ENCODE data around the gene ASNS. TPM values are rescaled to one million over a fixed set of nuclear protein-coding genes. Genes with fewer than 3 reads are reported as not detected.

Gene ASNS
- total and polyA plus RNA-seq, 7 donors, result 6.6 to 45.7 (median 22.7) TPM

GRCh38 chr7:97835296-97836138 lies 36.7 kb downstream of the ASNS start:
- TF ChIP-seq CTCF (IDR thresholded peaks at IDR 0.05) (peak in 2 of 4 experiments; percentile 30 to 69), POLR2A (IDR thresholded peaks at IDR 0.05) (no peak)
- Histone ChIP-seq H3K36me3 (no peaks in the 10 kb centered on the region), H3K4me1 (no peaks in the 10 kb centered on the region), H3K27me3 (peaks cover 0 to 7% (median 0%) of the 10 kb centered on the region in 3 donors), H3K27ac (no peak overlapping the region), H3K4me3 (no peak overlapping the region), H3K9me3 (no peaks in the 10 kb centered on the region)
- DNase-seq, result peak; percentile 68
- intact Hi-C loops (cut with DNase I), result loop anchor here (10.0 kb wide), 1 partner anchor 731 kb away; no protein-coding TSS in a partner anchor
- WGBS, 2 donors, result 30 to 35% methylated on average over 12 of the region's 12 CpGs

- TF ChIP-seq CTCF (IDR thresholded peaks at IDR 0.05), result no peak
- no peak for TF ChIP-seq EP300 (IDR thresholded peaks at IDR 0.05)
- TF ChIP-seq POLR2A (IDR thresholded peaks at IDR 0.05), result no peak
- no peak for TF ChIP-seq POLR2AphosphoS5 (IDR thresholded peaks at IDR 0.05)
- intact Hi-C loops (cut with DNase I), result no loop called here
- H3K36me3 ChIP-seq, result no peaks in the 10 kb centered on the region
- H3K4me3 ChIP-seq, result no peak overlapping the region
- DNase-seq, result no peak
- H3K9me3 ChIP-seq, result no peaks in the 10 kb centered on the region
- no peaks in the 10 kb centered on the region for H3K4me1 ChIP-seq
- no peaks in the 10 kb centered on the region for H3K27me3 ChIP-seq
- H3K27ac ChIP-seq, result no peak overlapping the region
These were observed 53.0 kb downstream of the ASNS start for GRCh38 chr7:97819161-97819560.

GRCh38 chr7:97818066-97818663 lies 54.0 kb downstream of the ASNS start:
- TF ChIP-seq CTCF (IDR thresholded peaks at IDR 0.05) (no peak), POLR2AphosphoS5 (IDR thresholded peaks at IDR 0.05) (no peak), EP300 (IDR thresholded peaks at IDR 0.05) (no peak), POLR2A (IDR thresholded peaks at IDR 0.05) (no peak)
- whole genome bisulfite sequencing, 2 donors, result 55 to 58% methylated on average over 5 of the region's 5 CpGs
- intact Hi-C loops (cut with DNase I), result no loop called here
- Histone ChIP-seq H3K9me3 (no peaks in the 10 kb centered on the region), H3K4me1 (no peaks in the 10 kb centered on the region), H3K4me3 (no peak overlapping the region), H3K27ac (no peak overlapping the region), H3K36me3 (no peaks in the 10 kb centered on the region), H3K27me3 (no peaks in the 10 kb centered on the region)
- DNase-seq, result no peak

Small RNA genes within 50 kb of the gene (small RNA-seq; reads per million reads assigned to genes)
- gene AC005326.1, result 0 reads per million in 3 donors
- gene AC079781.2, result 0 reads per million in 3 donors
- 0 reads per million in 3 donors for gene SNRPCP9

Other genes with a start within 250 kb of the ASNS start
- gene TAC1, start 140.3 kb downstream of the ASNS start, total RNA-seq, result 10 to 100 TPM in 3 of 4 donors, 1 to 10 TPM in 1; 6.9 to 26.8 (median 15.9) TPM
- 1 to 10 TPM in 1 of 3 donors, under 1 TPM in 1, not detected in 1; 0.60 to 2.9 TPM for gene TAC1, start 140.3 kb downstream of the ASNS start, polyA plus RNA-seq
- gene OCM2, start 117.8 kb upstream of the ASNS start, total RNA-seq, result not detected
- not detected for gene OCM2, start 117.8 kb upstream of the ASNS start, polyA plus RNA-seq
- gene LMTK2, start 234.5 kb upstream of the ASNS start, total RNA-seq, result 10 to 100 TPM; 16.8 to 19.9 (median 18.0) TPM
- gene LMTK2, start 234.5 kb upstream of the ASNS start, polyA plus RNA-seq, result 10 to 100 TPM in 1 of 3 donors, 1 to 10 TPM in 2; 3.0 to 17.0 (median 5.3) TPM

Data from sigmoid colon (tissue), 7 donors.